ENCODE data around the gene POLR3C.

- no peak for TF ChIP-seq POLR2A (IDR thresholded peaks at IDR 0.05; ENCODE audit: low read depth, low read length)
- TF ChIP-seq POLR2AphosphoS5 (IDR thresholded peaks at IDR 0.05; ENCODE audit: low read depth, low read length): no peak
- no peak for TF ChIP-seq TAF1 (IDR thresholded peaks at IDR 0.05; ENCODE audit: low read depth, low read length)
- TF ChIP-seq POU2F2 (IDR thresholded peaks at IDR 0.05; ENCODE audit: low read depth, low read length): no peak
- no peak for TF ChIP-seq SPI1 (IDR thresholded peaks at IDR 0.05; ENCODE audit: low read depth, low read length)
Observed at GRCh38 chr1:145886390-145886789, 62.4 kb downstream of the POLR3C start.

All from GM12891 (cell line).